GM23338 (cell line): ENCODE measurements around the gene KIFAP3. TPM values are rescaled to one million over a fixed set of nuclear protein-coding genes. Genes with fewer than 3 reads are reported as not detected.
"Not testable (repeated sequence)": the region's sequence is repeated elsewhere in the genome, so short reads cannot be mapped to it uniquely, and the experiment has no call there.

ENCODE experiments used
- ATAC-seq: fragments of 200-7000 bp; cut with Tn5 transposase; 3 replicates; pipeline ENCODE4 v1.9.1; 2020
- DNase-seq: peaks from one replicate; pipeline ENCODE4 v3.0.0-alpha.2; 2015; ENCODE audit warnings: low spot score
- H2AFZ ChIP-seq: fragments of 200-600 bp; sonication (generic); 2 replicates; pipeline ENCODE4 v1.8.0; 2016; ENCODE audit warnings: antibody characterized with exemption, mild to moderate bottlenecking, moderate library complexity
- H3F3A ChIP-seq: fragments of 200-600 bp; sonication (generic); replicated peaks from 2 replicates; pipeline ENCODE4 v1.8.0; 2017; ENCODE audit warnings: antibody characterized with exemption, mixed run types, low read depth
- H3K27ac ChIP-seq: fragments of 200-600 bp; sonication (generic); 2 replicates; pipeline ENCODE4 v1.6.1; 2016; ENCODE audit warnings: low read depth
- H3K27me3 ChIP-seq: fragments of 200-600 bp; sonication (generic); 2 replicates; pipeline ENCODE4 v1.8.0; 2016; ENCODE audit warnings: mild to moderate bottlenecking, mixed run types, moderate library complexity; ENCODE audit not compliant: insufficient read depth
- H3K36me3 ChIP-seq: fragments of 200-600 bp; sonication (generic); 2 replicates; pipeline ENCODE4 v1.8.0; 2016; ENCODE audit warnings: mild to moderate bottlenecking; ENCODE audit not compliant: insufficient read depth
- H3K4me1 ChIP-seq: fragments of 200-600 bp; sonication (generic); 2 replicates; pipeline ENCODE4 v1.8.0; 2016; ENCODE audit warnings: mild to moderate bottlenecking, moderate library complexity; ENCODE audit not compliant: insufficient read depth
- H3K4me2 ChIP-seq: fragments of 200-600 bp; sonication (generic); 2 replicates; pipeline ENCODE4 v1.7.1; 2017; ENCODE audit warnings: mixed run types
- H3K4me3 ChIP-seq: fragments of 200-600 bp; sonication (generic); 2 replicates; pipeline ENCODE4 v1.6.1; 2016; ENCODE audit warnings: mixed run types
- H3K79me2 ChIP-seq: fragments of 200-600 bp; sonication (generic); replicated peaks from 2 replicates; pipeline ENCODE4 v1.8.0; 2017; ENCODE audit warnings: mild to moderate bottlenecking; ENCODE audit not compliant: insufficient read depth
- H3K9me2 ChIP-seq: fragments of 200-600 bp; sonication (generic); 2 replicates; pipeline ENCODE4 v1.8.0; 2017; ENCODE audit not compliant: insufficient read depth
- H4K20me1 ChIP-seq: fragments of 200-600 bp; sonication (generic); replicated peaks from 2 replicates; pipeline ENCODE4 v1.8.0; 2017; ENCODE audit warnings: mild to moderate bottlenecking; ENCODE audit not compliant: insufficient read depth
- H3K27ac Mint-ChIP-seq: 2 replicates; pipeline ENCODE4 v1.8.0; 2020; ENCODE audit warnings: inconsistent platforms, mild to moderate bottlenecking, moderate library complexity, mixed read lengths
- H3K27me3 Mint-ChIP-seq: 3 replicates; pipeline ENCODE4 v1.8.0; 2022; ENCODE audit warnings: low read depth, mild to moderate bottlenecking, moderate library complexity, mixed read lengths, inconsistent platforms; ENCODE audit not compliant: insufficient read depth, poor library complexity
- H3K36me3 Mint-ChIP-seq: 3 replicates; pipeline ENCODE4 v1.8.0; 2021; ENCODE audit warnings: low read depth, mild to moderate bottlenecking, inconsistent platforms, moderate library complexity, mixed read lengths
- H3K4me1 Mint-ChIP-seq: 3 replicates; pipeline ENCODE4 v1.8.0; 2020; ENCODE audit warnings: mild to moderate bottlenecking, inconsistent platforms, mixed read lengths
- H3K4me3 Mint-ChIP-seq: 3 replicates; pipeline ENCODE4 v1.8.0; 2021; ENCODE audit warnings: moderate library complexity, mild to moderate bottlenecking, inconsistent platforms, mixed read lengths
- H3K9me3 Mint-ChIP-seq: 3 replicates; pipeline ENCODE4 v1.8.0; 2020; ENCODE audit warnings: moderate library complexity, mild to moderate bottlenecking, inconsistent platforms, mixed read lengths
- CREB1 ChIP-seq: fragments of 250-450 bp; sonication (Bioruptor Pico); IDR thresholded peaks from 2 replicates; pipeline ENCODE4 v1.5.0; 2020; ENCODE audit warnings: low read depth, mild to moderate bottlenecking, moderate library complexity
- EZH2 ChIP-seq: fragments of 200-600 bp; sonication (generic); IDR thresholded peaks from one replicate; pipeline ENCODE4 v1.8.0; 2017; ENCODE audit warnings: antibody characterized with exemption, mild to moderate bottlenecking, low read depth; ENCODE audit not compliant: unreplicated experiment
- POLR2AphosphoS5 ChIP-seq: IDR thresholded peaks from 2 replicates; pipeline ENCODE4 v1.6.1; 2016; ENCODE audit warnings: antibody characterized with exemption, low read depth
- STAT1 ChIP-seq: IDR thresholded peaks from one replicate; pipeline ENCODE4 v1.6.1; 2016; ENCODE audit warnings: antibody characterized with exemption; ENCODE audit not compliant: unreplicated experiment
- ZNF331 ChIP-seq: fragments of 250-450 bp; sonication (Bioruptor Pico); IDR thresholded peaks from 2 replicates; pipeline ENCODE4 v1.5.0; 2020; ENCODE audit warnings: low read depth, mild to moderate bottlenecking, moderate library complexity
- polyA plus RNA-seq: library from polyadenylated mRNA; unstranded; fragments of >200 nt; fragmentation: Nextera tagmentation; extraction: Ambion mirVana; gene quantifications from 2 replicates; pipeline ENCODE4 v1.2.1, GENCODE V29; 2016
- total RNA-seq: library from RNA; depleted of rRNA; stranded (reverse); fragments of >200 nt; shearing (Covaris generic); gene quantifications from 2 replicates; pipeline ENCODE4 v1.2.3, GENCODE V29; 2014
- TF ChIP-seq, protein P1 (sequence below): IDR thresholded peaks from 2 replicates; pipeline ENCODE4 v1.6.1; 2016; ENCODE audit warnings: antibody characterized with exemption
- TF ChIP-seq, protein P2 (sequence below): IDR thresholded peaks from one replicate; pipeline ENCODE4 v1.6.1; 2018; ENCODE audit warnings: antibody characterized with exemption; ENCODE audit not compliant: unreplicated experiment
- TF ChIP-seq, protein P3 (sequence below): fragments of 250-450 bp; sonication (Bioruptor Pico); IDR thresholded peaks from 2 replicates; pipeline ENCODE4 v1.5.0; 2020; ENCODE audit warnings: mild to moderate bottlenecking, moderate library complexity

KIFAP3 gene
- total and polyA plus RNA-seq, 2 experiments from 2014 or later: 2.7 to 3.1 TPM

DNA sequence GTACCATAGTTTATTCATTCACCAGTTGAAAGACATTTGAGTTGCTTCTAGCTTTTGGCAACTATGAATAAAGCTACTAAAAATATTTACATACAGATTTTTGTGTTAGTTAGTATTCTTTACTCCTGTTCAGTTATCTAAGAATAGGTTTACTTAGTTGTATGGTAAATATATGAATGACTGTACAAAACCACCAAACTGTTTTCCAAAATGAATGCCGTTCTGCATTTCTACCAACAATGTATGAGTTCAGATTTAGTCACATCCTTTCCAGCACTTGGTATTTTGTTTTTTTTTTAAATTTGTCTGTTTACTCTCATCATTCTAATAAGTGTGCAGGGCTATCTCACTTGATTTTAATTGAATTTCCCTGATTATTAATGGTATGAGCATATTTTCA, 3.4 kb upstream of the KIFAP3 start (continued):
- TF ChIP-seq, protein P1, sequence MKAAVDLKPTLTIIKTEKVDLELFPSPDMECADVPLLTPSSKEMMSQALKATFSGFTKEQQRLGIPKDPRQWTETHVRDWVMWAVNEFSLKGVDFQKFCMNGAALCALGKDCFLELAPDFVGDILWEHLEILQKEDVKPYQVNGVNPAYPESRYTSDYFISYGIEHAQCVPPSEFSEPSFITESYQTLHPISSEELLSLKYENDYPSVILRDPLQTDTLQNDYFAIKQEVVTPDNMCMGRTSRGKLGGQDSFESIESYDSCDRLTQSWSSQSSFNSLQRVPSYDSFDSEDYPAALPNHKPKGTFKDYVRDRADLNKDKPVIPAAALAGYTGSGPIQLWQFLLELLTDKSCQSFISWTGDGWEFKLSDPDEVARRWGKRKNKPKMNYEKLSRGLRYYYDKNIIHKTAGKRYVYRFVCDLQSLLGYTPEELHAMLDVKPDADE: no peak
- TF ChIP-seq, protein P2, sequence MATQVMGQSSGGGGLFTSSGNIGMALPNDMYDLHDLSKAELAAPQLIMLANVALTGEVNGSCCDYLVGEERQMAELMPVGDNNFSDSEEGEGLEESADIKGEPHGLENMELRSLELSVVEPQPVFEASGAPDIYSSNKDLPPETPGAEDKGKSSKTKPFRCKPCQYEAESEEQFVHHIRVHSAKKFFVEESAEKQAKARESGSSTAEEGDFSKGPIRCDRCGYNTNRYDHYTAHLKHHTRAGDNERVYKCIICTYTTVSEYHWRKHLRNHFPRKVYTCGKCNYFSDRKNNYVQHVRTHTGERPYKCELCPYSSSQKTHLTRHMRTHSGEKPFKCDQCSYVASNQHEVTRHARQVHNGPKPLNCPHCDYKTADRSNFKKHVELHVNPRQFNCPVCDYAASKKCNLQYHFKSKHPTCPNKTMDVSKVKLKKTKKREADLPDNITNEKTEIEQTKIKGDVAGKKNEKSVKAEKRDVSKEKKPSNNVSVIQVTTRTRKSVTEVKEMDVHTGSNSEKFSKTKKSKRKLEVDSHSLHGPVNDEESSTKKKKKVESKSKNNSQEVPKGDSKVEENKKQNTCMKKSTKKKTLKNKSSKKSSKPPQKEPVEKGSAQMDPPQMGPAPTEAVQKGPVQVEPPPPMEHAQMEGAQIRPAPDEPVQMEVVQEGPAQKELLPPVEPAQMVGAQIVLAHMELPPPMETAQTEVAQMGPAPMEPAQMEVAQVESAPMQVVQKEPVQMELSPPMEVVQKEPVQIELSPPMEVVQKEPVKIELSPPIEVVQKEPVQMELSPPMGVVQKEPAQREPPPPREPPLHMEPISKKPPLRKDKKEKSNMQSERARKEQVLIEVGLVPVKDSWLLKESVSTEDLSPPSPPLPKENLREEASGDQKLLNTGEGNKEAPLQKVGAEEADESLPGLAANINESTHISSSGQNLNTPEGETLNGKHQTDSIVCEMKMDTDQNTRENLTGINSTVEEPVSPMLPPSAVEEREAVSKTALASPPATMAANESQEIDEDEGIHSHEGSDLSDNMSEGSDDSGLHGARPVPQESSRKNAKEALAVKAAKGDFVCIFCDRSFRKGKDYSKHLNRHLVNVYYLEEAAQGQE: no peak

DNA sequence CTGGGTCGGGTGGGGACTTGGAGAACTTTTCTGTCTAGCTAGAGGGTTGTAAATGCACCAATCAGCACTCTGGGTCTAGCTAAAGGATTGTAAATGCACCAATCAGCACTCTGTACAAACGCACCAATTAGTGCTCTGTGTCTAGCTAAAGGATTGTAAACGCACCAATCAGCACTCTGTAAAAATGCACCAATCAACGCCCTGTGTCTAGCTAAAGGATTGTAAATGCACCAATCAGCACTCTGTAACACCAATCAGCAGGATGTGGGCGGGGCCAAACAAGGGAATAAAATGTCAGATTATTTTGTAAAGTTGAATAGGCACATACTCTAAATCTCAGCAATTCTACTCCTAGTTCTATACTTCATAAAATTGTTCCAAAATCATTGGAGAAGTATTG, 2.5 kb upstream of the KIFAP3 start:
- H3K4me3 Mint-ChIP-seq, H3K4me1 ChIP-seq: not testable (repeated sequence)
- peaks cover 11% of the 10 kb centered on the region for H3K4me1 Mint-ChIP-seq

DNA sequence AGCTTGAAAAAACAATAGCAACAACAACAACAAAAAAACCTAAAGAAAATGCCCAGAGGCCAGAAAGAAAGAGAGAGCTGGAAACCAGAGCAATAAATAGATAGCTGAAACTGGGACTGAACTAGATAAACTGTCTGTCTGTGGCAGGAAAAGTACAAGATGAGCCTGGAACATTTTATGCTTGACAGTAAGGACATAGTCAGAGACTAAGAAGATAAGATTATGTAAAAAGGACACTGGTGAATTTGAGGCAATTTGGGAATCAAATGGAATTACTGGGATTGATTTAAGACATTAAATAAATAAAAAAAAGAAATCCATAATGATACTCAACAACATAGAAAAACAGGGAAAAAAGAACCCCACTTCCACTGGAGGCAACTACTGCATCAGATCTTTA, 1.7 kb upstream of the KIFAP3 start:
- Histone ChIP-seq H4K20me1 (no peaks in the 10 kb centered on the region), H3F3A (no peaks in the 10 kb centered on the region), H3K27me3 (no peaks in the 10 kb centered on the region), H3K36me3 (no peaks in the 10 kb centered on the region), H3K4me3 (no peak overlapping the region), H3K27ac (no peak overlapping the region), H3K9me2 (no peaks in the 10 kb centered on the region), H3K4me2 (no peak overlapping the region), H2AFZ (no peak overlapping the region), H3K4me1 (peaks cover 6% of the 10 kb centered on the region), H3K79me2 (no peaks in the 10 kb centered on the region)
- Mint-ChIP-seq H3K36me3 (0 out of 3 replicates have a peak, but pooled peaks cover 3% of the 10 kb centered on the region), H3K27me3 (peaks cover 7% of the 10 kb centered on the region), H3K4me3 (no peak overlapping the region), H3K9me3 (peaks cover 3% of the 10 kb centered on the region; the same call in 2 of the 3 replicates), H3K4me1 (peaks cover 11% of the 10 kb centered on the region), H3K27ac (no peak overlapping the region)
- ATAC-seq: no peak
- DNase-seq: no peak
- TF ChIP-seq, protein P3, sequence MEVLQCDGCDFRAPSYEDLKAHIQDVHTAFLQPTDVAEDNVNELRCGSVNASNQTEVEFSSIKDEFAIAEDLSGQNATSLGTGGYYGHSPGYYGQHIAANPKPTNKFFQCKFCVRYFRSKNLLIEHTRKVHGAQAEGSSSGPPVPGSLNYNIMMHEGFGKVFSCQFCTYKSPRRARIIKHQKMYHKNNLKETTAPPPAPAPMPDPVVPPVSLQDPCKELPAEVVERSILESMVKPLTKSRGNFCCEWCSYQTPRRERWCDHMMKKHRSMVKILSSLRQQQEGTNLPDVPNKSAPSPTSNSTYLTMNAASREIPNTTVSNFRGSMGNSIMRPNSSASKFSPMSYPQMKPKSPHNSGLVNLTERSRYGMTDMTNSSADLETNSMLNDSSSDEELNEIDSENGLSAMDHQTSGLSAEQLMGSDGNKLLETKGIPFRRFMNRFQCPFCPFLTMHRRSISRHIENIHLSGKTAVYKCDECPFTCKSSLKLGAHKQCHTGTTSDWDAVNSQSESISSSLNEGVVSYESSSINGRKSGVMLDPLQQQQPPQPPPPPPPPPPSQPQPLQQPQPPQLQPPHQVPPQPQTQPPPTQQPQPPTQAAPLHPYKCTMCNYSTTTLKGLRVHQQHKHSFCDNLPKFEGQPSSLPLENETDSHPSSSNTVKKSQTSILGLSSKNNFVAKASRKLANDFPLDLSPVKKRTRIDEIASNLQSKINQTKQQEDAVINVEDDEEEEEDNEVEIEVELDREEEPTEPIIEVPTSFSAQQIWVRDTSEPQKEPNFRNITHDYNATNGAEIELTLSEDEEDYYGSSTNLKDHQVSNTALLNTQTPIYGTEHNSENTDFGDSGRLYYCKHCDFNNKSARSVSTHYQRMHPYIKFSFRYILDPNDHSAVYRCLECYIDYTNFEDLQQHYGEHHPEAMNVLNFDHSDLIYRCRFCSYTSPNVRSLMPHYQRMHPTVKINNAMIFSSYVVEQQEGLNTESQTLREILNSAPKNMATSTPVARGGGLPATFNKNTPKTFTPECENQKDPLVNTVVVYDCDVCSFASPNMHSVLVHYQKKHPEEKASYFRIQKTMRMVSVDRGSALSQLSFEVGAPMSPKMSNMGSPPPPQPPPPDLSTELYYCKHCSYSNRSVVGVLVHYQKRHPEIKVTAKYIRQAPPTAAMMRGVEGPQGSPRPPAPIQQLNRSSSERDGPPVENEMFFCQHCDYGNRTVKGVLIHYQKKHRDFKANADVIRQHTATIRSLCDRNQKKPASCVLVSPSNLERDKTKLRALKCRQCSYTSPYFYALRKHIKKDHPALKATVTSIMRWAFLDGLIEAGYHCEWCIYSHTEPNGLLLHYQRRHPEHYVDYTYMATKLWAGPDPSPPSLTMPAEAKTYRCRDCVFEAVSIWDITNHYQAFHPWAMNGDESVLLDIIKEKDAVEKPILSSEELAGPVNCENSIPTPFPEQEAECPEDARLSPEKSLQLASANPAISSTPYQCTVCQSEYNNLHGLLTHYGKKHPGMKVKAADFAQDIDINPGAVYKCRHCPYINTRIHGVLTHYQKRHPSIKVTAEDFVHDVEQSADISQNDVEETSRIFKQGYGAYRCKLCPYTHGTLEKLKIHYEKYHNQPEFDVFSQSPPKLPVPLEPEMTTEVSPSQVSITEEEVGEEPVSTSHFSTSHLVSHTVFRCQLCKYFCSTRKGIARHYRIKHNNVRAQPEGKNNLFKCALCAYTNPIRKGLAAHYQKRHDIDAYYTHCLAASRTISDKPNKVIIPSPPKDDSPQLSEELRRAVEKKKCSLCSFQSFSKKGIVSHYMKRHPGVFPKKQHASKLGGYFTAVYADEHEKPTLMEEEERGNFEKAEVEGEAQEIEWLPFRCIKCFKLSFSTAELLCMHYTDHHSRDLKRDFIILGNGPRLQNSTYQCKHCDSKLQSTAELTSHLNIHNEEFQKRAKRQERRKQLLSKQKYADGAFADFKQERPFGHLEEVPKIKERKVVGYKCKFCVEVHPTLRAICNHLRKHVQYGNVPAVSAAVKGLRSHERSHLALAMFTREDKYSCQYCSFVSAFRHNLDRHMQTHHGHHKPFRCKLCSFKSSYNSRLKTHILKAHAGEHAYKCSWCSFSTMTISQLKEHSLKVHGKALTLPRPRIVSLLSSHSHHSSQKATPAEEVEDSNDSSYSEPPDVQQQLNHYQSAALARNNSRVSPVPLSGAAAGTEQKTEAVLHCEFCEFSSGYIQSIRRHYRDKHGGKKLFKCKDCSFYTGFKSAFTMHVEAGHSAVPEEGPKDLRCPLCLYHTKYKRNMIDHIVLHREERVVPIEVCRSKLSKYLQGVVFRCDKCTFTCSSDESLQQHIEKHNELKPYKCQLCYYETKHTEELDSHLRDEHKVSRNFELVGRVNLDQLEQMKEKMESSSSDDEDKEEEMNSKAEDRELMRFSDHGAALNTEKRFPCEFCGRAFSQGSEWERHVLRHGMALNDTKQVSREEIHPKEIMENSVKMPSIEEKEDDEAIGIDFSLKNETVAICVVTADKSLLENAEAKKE (CRISPR knock-in tag): no peak
- TF ChIP-seq POLR2AphosphoS5 (no peak), ZNF331 (CRISPR knock-in tag) (no peak), STAT1 (no peak), CREB1 (CRISPR knock-in tag) (no peak), EZH2 (no peak)
- TF ChIP-seq, protein P1: no peak

More for the DNA sequence above, 2.5 kb upstream of the KIFAP3 start:
- H3K36me3 Mint-ChIP-seq, H2AFZ ChIP-seq, H3K36me3 ChIP-seq, H3K27me3 Mint-ChIP-seq, H3K9me2 ChIP-seq, H4K20me1 ChIP-seq, ATAC-seq, H3F3A ChIP-seq, DNase-seq, H3K9me3 Mint-ChIP-seq, H3K4me2 ChIP-seq, H3K27ac Mint-ChIP-seq, H3K27ac ChIP-seq, H3K27me3 ChIP-seq, H3K4me3 ChIP-seq, H3K79me2 ChIP-seq: not testable (repeated sequence)
